Body of pancreas (tissue), 4 donors: ENCODE results near the gene ARRB1.
"Not testable (repeated sequence)": the region's sequence is repeated elsewhere in the genome, so short reads cannot be mapped to it uniquely, and the experiment has no call there.

Experiments
- CTCF ChIP-seq, 7 experiments: fragments of 450-650 bp in 4 of 7; fragments of 200-600 bp in 3 of 7; sonication (generic) in 3 of 7; IDR thresholded peaks; one replicate each; pipeline ENCODE4 v1.5.1; 2016 to 2019; ENCODE audit warnings: antibody characterized with exemption in 7 of 7
- POLR2A ChIP-seq, 3 donors: fragments of 450-650 bp; IDR thresholded peaks; one replicate each; pipeline ENCODE4 v1.6.1; 2016; ENCODE audit warnings: antibody characterized with exemption in 3 of 3, mild to moderate bottlenecking in 2 of 3

GRCh38 chr11:75331304-75331703 lies 20.2 kb downstream of the ARRB1 start:
- not testable (repeated sequence) for TF ChIP-seq CTCF, POLR2A (IDR thresholded peaks at IDR 0.05)
